RWPE2 (cell line): ENCODE measurements around the gene PRKCD.

ENCODE experiments used
- ATAC-seq: fragments of 200-7000 bp; cut with Tn5 transposase; 3 replicates; pipeline ENCODE4 v1.9.1; 2021; ENCODE audit warnings: low read depth
- DNase-seq: peaks from one replicate; pipeline ENCODE4 v3.0.0-alpha.2; 2020; ENCODE audit warnings: low spot score
- H3K27ac ChIP-seq: fragments of 450-650 bp; 2 replicates; pipeline ENCODE4 v1.5.1; 2017; ENCODE audit warnings: mild to moderate bottlenecking; ENCODE audit not compliant: poor library complexity, severe bottlenecking
- H3K27me3 ChIP-seq: fragments of 250-450 bp; sonication (Bioruptor Pico); 2 replicates; pipeline ENCODE4 v1.5.1; 2021; ENCODE audit warnings: mild to moderate bottlenecking, moderate library complexity; ENCODE audit not compliant: insufficient read depth, poor library complexity, severe bottlenecking
- H3K36me3 ChIP-seq: fragments of 250-450 bp; sonication (Bioruptor Pico); 2 replicates; pipeline ENCODE4 v1.5.1; 2020; ENCODE audit warnings: low read depth, mild to moderate bottlenecking, moderate library complexity
- H3K4me1 ChIP-seq: fragments of 250-450 bp; sonication (Bioruptor Pico); 2 replicates; pipeline ENCODE4 v1.5.1; 2021; ENCODE audit warnings: mild to moderate bottlenecking, moderate library complexity; ENCODE audit not compliant: insufficient read depth, poor library complexity, severe bottlenecking
- H3K4me3 ChIP-seq: fragments of 250-450 bp; sonication (Bioruptor Pico); 2 replicates; pipeline ENCODE4 v1.5.1; 2021; ENCODE audit warnings: mild to moderate bottlenecking, moderate library complexity; ENCODE audit not compliant: severe bottlenecking
- H3K9me3 ChIP-seq: fragments of 250-450 bp; sonication (Bioruptor Pico); 2 replicates; pipeline ENCODE4 v1.5.1; 2021; ENCODE audit warnings: mild to moderate bottlenecking, moderate library complexity; ENCODE audit not compliant: severe bottlenecking
- CTCF ChIP-seq: fragments of 450-650 bp; IDR thresholded peaks from one replicate; pipeline ENCODE4 v1.5.1; 2017; ENCODE audit warnings: mild to moderate bottlenecking, moderate library complexity; ENCODE audit not compliant: poor library complexity, severe bottlenecking

PRKCD gene

GRCh38 chr3:53215816-53216215 is 54.8 kb downstream of the PRKCD start:
- Histone ChIP-seq H3K9me3 (no peaks in the 10 kb centered on the region), H3K27me3 (no peaks in the 10 kb centered on the region), H3K4me3 (no peak overlapping the region), H3K4me1 (no peaks in the 10 kb centered on the region), H3K27ac (no peak overlapping the region), H3K36me3 (no peaks in the 10 kb centered on the region)
- no peak for TF ChIP-seq CTCF
- ATAC-seq (no peak), DNase-seq (no peak)

- Histone ChIP-seq H3K36me3 (no peaks in the 10 kb centered on the region), H3K27me3 (no peaks in the 10 kb centered on the region), H3K27ac (no peak overlapping the region), H3K9me3 (no peaks in the 10 kb centered on the region), H3K4me3 (no peak overlapping the region), H3K4me1 (no peaks in the 10 kb centered on the region)
- DNase-seq (no peak), ATAC-seq (no peak)
- no peak for TF ChIP-seq CTCF
Measured at GRCh38 chr3:53216723-53217122, 55.7 kb downstream of the PRKCD start.

GRCh38 chr3:53217175-53217574 is 56.2 kb downstream of the PRKCD start:
- DNase-seq (no peak), ATAC-seq (no peak)
- H3K9me3 ChIP-seq = no peaks in the 10 kb centered on the region

GRCh38 chr3:53218131-53218530 is 57.1 kb downstream of the PRKCD start:
- no peak for DNase-seq

More at GRCh38 chr3:53217175-53217574, 56.2 kb downstream of the PRKCD start:
- Histone ChIP-seq H3K27ac (no peak overlapping the region), H3K4me1 (no peaks in the 10 kb centered on the region), H3K27me3 (no peaks in the 10 kb centered on the region), H3K36me3 (no peaks in the 10 kb centered on the region), H3K4me3 (no peak overlapping the region)
- no peak for TF ChIP-seq CTCF

More at GRCh38 chr3:53218131-53218530, 57.1 kb downstream of the PRKCD start:
- no peak for ATAC-seq
- Histone ChIP-seq H3K27ac (no peak overlapping the region), H3K9me3 (no peaks in the 10 kb centered on the region), H3K36me3 (no peaks in the 10 kb centered on the region), H3K4me3 (no peak overlapping the region), H3K4me1 (no peaks in the 10 kb centered on the region), H3K27me3 (no peaks in the 10 kb centered on the region)
- no peak for TF ChIP-seq CTCF
